ENCODE measurements around the gene SASH1.

DNA sequence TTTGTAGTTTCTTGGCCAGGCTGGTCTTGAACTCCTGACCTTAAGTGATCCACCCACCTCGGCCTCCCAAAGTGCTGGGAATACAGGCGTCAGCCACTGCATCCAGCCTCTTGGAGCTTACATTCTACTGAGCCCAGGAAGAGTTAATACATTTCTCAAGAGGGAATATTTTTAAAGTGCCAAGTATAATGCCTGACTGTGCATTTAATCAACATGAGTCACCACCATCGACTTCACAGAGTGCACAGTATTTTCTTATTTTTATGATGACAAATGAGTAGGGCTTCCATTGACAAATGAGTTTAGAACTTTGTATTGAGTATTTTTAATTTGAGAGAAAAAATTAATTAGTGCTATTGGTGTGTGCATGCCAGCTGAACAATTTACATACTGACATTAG is 72.2 kb downstream of the SASH1 start:
- TF ChIP-seq, protein P1, sequence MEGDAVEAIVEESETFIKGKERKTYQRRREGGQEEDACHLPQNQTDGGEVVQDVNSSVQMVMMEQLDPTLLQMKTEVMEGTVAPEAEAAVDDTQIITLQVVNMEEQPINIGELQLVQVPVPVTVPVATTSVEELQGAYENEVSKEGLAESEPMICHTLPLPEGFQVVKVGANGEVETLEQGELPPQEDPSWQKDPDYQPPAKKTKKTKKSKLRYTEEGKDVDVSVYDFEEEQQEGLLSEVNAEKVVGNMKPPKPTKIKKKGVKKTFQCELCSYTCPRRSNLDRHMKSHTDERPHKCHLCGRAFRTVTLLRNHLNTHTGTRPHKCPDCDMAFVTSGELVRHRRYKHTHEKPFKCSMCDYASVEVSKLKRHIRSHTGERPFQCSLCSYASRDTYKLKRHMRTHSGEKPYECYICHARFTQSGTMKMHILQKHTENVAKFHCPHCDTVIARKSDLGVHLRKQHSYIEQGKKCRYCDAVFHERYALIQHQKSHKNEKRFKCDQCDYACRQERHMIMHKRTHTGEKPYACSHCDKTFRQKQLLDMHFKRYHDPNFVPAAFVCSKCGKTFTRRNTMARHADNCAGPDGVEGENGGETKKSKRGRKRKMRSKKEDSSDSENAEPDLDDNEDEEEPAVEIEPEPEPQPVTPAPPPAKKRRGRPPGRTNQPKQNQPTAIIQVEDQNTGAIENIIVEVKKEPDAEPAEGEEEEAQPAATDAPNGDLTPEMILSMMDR (IDR thresholded peaks at IDR 0.05; ENCODE audit: low read depth, low read length, poor library complexity, severe bottlenecking), result no peak
- no peak for TF ChIP-seq EZH2phosphoT487 (IDR thresholded peaks at IDR 0.05; ENCODE audit: borderline replicate concordance, low read length)

Data from DOHH2 (cell line).